GM12891 (cell line): ENCODE measurements around the gene SPACA6.

Experiments used
- POLR2A ChIP-seq: IDR thresholded peaks from 2 replicates; pipeline ENCODE4 v1.6.1; 2011; ENCODE audit warnings: low read depth, low read length, control low read depth
- POLR2AphosphoS5 ChIP-seq: IDR thresholded peaks from 2 replicates; pipeline ENCODE4 v1.6.1; 2011; ENCODE audit warnings: low read depth, low read length, control low read depth

DNA sequence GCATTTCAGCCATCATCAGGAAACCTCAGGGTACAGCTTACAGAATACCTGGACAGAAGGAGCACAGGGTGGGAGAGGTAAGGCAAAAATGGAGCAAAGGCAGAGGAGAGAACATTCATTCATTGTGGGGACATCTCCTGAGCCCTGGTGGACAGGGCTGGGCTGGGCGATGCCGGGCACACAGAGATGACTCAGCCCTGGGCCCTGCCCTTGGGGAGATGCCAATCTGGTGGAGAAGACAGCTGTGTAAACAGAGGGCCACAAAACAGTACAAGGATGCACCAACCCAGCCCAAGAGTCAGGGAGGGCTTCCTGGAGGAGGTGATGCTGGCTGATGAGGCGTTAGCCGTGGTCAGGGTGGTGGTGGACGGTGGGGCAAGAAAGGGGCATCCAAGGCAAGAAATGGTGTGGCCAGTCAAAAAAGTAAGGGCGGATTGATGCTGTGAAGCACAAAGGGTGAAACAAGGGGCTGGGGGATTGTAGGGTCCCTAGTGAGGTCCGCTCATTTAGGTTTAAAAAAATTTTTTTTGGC is 34.3 kb downstream of the SPACA6 start:
- TF ChIP-seq POLR2A: no peak
- TF ChIP-seq POLR2AphosphoS5: no peak
